ENCODE data around the gene C21orf58.

DNA sequence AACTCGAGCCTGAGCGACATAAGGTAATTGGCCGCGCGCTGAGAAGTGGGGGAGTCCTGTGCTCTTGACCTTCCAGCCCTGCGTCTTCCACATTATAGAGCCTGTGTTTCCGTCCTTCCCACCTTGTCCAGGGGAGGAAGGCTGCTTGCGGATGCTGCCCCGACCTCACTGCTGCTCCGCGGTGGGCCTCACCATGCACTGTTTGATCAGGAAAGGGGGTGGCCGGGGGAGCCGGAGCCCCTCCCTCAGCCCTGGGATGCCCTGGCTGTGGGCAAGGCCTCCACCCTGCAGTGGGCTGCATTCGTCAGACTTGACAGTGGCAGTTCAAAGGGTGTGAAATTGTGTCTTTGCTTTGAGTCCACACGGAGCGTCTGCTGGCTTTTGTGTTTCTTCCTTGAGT lies 30.4 kb upstream of the C21orf58 start:
- TF ChIP-seq, protein P1, sequence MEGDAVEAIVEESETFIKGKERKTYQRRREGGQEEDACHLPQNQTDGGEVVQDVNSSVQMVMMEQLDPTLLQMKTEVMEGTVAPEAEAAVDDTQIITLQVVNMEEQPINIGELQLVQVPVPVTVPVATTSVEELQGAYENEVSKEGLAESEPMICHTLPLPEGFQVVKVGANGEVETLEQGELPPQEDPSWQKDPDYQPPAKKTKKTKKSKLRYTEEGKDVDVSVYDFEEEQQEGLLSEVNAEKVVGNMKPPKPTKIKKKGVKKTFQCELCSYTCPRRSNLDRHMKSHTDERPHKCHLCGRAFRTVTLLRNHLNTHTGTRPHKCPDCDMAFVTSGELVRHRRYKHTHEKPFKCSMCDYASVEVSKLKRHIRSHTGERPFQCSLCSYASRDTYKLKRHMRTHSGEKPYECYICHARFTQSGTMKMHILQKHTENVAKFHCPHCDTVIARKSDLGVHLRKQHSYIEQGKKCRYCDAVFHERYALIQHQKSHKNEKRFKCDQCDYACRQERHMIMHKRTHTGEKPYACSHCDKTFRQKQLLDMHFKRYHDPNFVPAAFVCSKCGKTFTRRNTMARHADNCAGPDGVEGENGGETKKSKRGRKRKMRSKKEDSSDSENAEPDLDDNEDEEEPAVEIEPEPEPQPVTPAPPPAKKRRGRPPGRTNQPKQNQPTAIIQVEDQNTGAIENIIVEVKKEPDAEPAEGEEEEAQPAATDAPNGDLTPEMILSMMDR (IDR thresholded peaks at IDR 0.05), result no peak
- TF ChIP-seq POLR2A (IDR thresholded peaks at IDR 0.05), result no peak
